ENCODE data around the gene FAM20C. TPM values are rescaled to one million over a fixed set of nuclear protein-coding genes. Genes with fewer than 3 reads are reported as not detected.
"Not testable (repeated sequence)": the region's sequence is repeated elsewhere in the genome, so short reads cannot be mapped to it uniquely, and the experiment has no call there.

Gene FAM20C
- total and polyA plus RNA-seq, 3 experiments from 2014 or later = 3.2 to 3.6 TPM; not detected in 1

GRCh38 chr7:206351-206750 lies 14.0 kb downstream of the FAM20C start:
- H3K4me1 ChIP-seq (ENCODE audit: insufficient read depth, low read length); H3K27me3 ChIP-seq (ENCODE audit: insufficient read depth, low read length, poor library complexity, severe bottlenecking); H3K36me3 ChIP-seq (ENCODE audit: insufficient read depth, low read length); H3K9me3 Mint-ChIP-seq; DNase-seq; H3K27me3 Mint-ChIP-seq; H3K36me3 Mint-ChIP-seq; H3K4me3 Mint-ChIP-seq; H3K4me3 ChIP-seq (ENCODE audit: low read length); H3K27ac Mint-ChIP-seq; H3K27ac ChIP-seq (ENCODE audit: low read depth, low read length); CTCF ChIA-PET; POLR2A ChIA-PET; H3K4me1 Mint-ChIP-seq; H3K9me3 ChIP-seq (ENCODE audit: low read length): not testable (repeated sequence)

GRCh38 chr7:207418-208129 lies 15.2 kb downstream of the FAM20C start:
- Mint-ChIP-seq H3K36me3 (no peaks in the 10 kb centered on the region), H3K27me3 (peaks cover 0 to 2% of the 10 kb centered on the region in 2 donors), H3K9me3 (no peaks in the 10 kb centered on the region), H3K27ac (no peak overlapping the region), H3K4me3 (no peak overlapping the region), H3K4me1 (no peaks in the 10 kb centered on the region)
- CTCF ChIA-PET = no interaction called here
- Histone ChIP-seq H3K27me3 (ENCODE audit: insufficient read depth, low read length, poor library complexity, severe bottlenecking) (no peaks in the 10 kb centered on the region), H3K36me3 (ENCODE audit: insufficient read depth, low read length) (no peaks in the 10 kb centered on the region), H3K4me1 (ENCODE audit: insufficient read depth, low read length) (no peaks in the 10 kb centered on the region), H3K27ac (ENCODE audit: low read depth, low read length) (no peak overlapping the region), H3K9me3 (ENCODE audit: low read length) (no peaks in the 10 kb centered on the region), H3K4me3 (ENCODE audit: low read length) (no peak overlapping the region)
- POLR2A ChIA-PET = no interaction called here
- DNase-seq = no peak

- CTCF ChIA-PET = no interaction called here
- Mint-ChIP-seq H3K27ac (peak overlapping the region in 1 of 8 donors; percentile 79), H3K9me3 (no peaks in the 10 kb centered on the region), H3K27me3 (no peaks in the 10 kb centered on the region), H3K4me1 (no peaks in the 10 kb centered on the region), H3K4me3 (no peak overlapping the region), H3K36me3 (no peaks in the 10 kb centered on the region)
- POLR2A ChIA-PET = no interaction called here
- no peaks in the 10 kb centered on the region for H3K4me1 ChIP-seq (ENCODE audit: insufficient read depth, low read length)
- DNase-seq = no peak
- H3K4me3 ChIP-seq (ENCODE audit: low read length) = no peak overlapping the region
- H3K36me3 ChIP-seq (ENCODE audit: insufficient read depth, low read length) = no peaks in the 10 kb centered on the region
- no peak overlapping the region for H3K27ac ChIP-seq (ENCODE audit: low read depth, low read length)
- no peaks in the 10 kb centered on the region for H3K9me3 ChIP-seq (ENCODE audit: low read length)
- H3K27me3 ChIP-seq (ENCODE audit: insufficient read depth, low read length, poor library complexity, severe bottlenecking) = no peaks in the 10 kb centered on the region
These were observed 15.8 kb downstream of the FAM20C start for GRCh38 chr7:208130-208673.

GRCh38 chr7:208816-209215 lies 16.4 kb downstream of the FAM20C start:
- no peaks in the 10 kb centered on the region for H3K27me3 ChIP-seq (ENCODE audit: insufficient read depth, low read length, poor library complexity, severe bottlenecking)
- H3K36me3 Mint-ChIP-seq = no peaks in the 10 kb centered on the region
- CTCF ChIA-PET = no interaction called here
- no peaks in the 10 kb centered on the region for H3K9me3 Mint-ChIP-seq
- H3K4me3 ChIP-seq (ENCODE audit: low read length) = no peak overlapping the region
- no peaks in the 10 kb centered on the region for H3K4me1 ChIP-seq (ENCODE audit: insufficient read depth, low read length)
- DNase-seq = no peak
- no peak overlapping the region for H3K27ac Mint-ChIP-seq
- POLR2A ChIA-PET = no interaction called here
- H3K27ac ChIP-seq (ENCODE audit: low read depth, low read length) = no peak overlapping the region
- H3K9me3 ChIP-seq (ENCODE audit: low read length) = no peaks in the 10 kb centered on the region
- H3K27me3 Mint-ChIP-seq = no peaks in the 10 kb centered on the region
- no peaks in the 10 kb centered on the region for H3K4me1 Mint-ChIP-seq
- no peak overlapping the region for H3K4me3 Mint-ChIP-seq
- no peaks in the 10 kb centered on the region for H3K36me3 ChIP-seq (ENCODE audit: insufficient read depth, low read length)

- CTCF ChIA-PET = no interaction called here
- POLR2A ChIA-PET = no interaction called here
These were observed 17.0 kb downstream of the FAM20C start for GRCh38 chr7:209416-209815.

GRCh38 chr7:209906-210305 lies 17.5 kb downstream of the FAM20C start:
- Histone ChIP-seq H3K27ac (ENCODE audit: low read depth, low read length) (no peak overlapping the region), H3K4me1 (ENCODE audit: insufficient read depth, low read length) (no peaks in the 10 kb centered on the region), H3K27me3 (ENCODE audit: insufficient read depth, low read length, poor library complexity, severe bottlenecking) (no peaks in the 10 kb centered on the region), H3K36me3 (ENCODE audit: insufficient read depth, low read length) (no peaks in the 10 kb centered on the region), H3K4me3 (ENCODE audit: low read length) (no peak overlapping the region), H3K9me3 (ENCODE audit: low read length) (no peaks in the 10 kb centered on the region)
- no peaks in the 10 kb centered on the region for H3K9me3 Mint-ChIP-seq
- H3K4me3 Mint-ChIP-seq = no peak overlapping the region
- H3K27me3 Mint-ChIP-seq = no peaks in the 10 kb centered on the region
- H3K4me1 Mint-ChIP-seq = no peaks in the 10 kb centered on the region
- no peak overlapping the region for H3K27ac Mint-ChIP-seq
- H3K36me3 Mint-ChIP-seq = no peaks in the 10 kb centered on the region
- DNase-seq = no peak
- ChIA-PET POLR2A (no interaction called here), CTCF (no interaction called here)

More at GRCh38 chr7:209416-209815, 17.0 kb downstream of the FAM20C start:
- Histone ChIP-seq H3K27me3 (ENCODE audit: insufficient read depth, low read length, poor library complexity, severe bottlenecking) (no peaks in the 10 kb centered on the region), H3K4me3 (ENCODE audit: low read length) (no peak overlapping the region), H3K27ac (ENCODE audit: low read depth, low read length) (no peak overlapping the region), H3K4me1 (ENCODE audit: insufficient read depth, low read length) (no peaks in the 10 kb centered on the region), H3K36me3 (ENCODE audit: insufficient read depth, low read length) (no peaks in the 10 kb centered on the region), H3K9me3 (ENCODE audit: low read length) (no peaks in the 10 kb centered on the region)
- no peaks in the 10 kb centered on the region for H3K27me3 Mint-ChIP-seq
- DNase-seq = no peak
- H3K27ac Mint-ChIP-seq = no peak overlapping the region
- no peaks in the 10 kb centered on the region for H3K9me3 Mint-ChIP-seq
- H3K4me1 Mint-ChIP-seq = no peaks in the 10 kb centered on the region
- H3K4me3 Mint-ChIP-seq = no peak overlapping the region
- H3K36me3 Mint-ChIP-seq = no peaks in the 10 kb centered on the region

- no peaks in the 10 kb centered on the region for H3K9me3 ChIP-seq (ENCODE audit: low read length)
- H3K4me1 ChIP-seq (ENCODE audit: insufficient read depth, low read length) = no peaks in the 10 kb centered on the region
- Mint-ChIP-seq H3K4me3 (no peak overlapping the region), H3K4me1 (no peaks in the 10 kb centered on the region), H3K27me3 (no peaks in the 10 kb centered on the region), H3K36me3 (no peaks in the 10 kb centered on the region), H3K9me3 (no peaks in the 10 kb centered on the region), H3K27ac (no peak overlapping the region)
- no peak for DNase-seq
- H3K27me3 ChIP-seq (ENCODE audit: insufficient read depth, low read length, poor library complexity, severe bottlenecking) = no peaks in the 10 kb centered on the region
- ChIA-PET POLR2A (no interaction called here), CTCF (no interaction called here)
- no peak overlapping the region for H3K4me3 ChIP-seq (ENCODE audit: low read length)
- no peak overlapping the region for H3K27ac ChIP-seq (ENCODE audit: low read depth, low read length)
- no peaks in the 10 kb centered on the region for H3K36me3 ChIP-seq (ENCODE audit: insufficient read depth, low read length)
These were observed 18.1 kb downstream of the FAM20C start for GRCh38 chr7:210401-210925.

GRCh38 chr7:211033-211714 lies 18.8 kb downstream of the FAM20C start:
- Mint-ChIP-seq H3K4me1 (no peaks in the 10 kb centered on the region), H3K36me3 (no peaks in the 10 kb centered on the region), H3K27me3 (no peaks in the 10 kb centered on the region), H3K4me3 (no peak overlapping the region), H3K9me3 (no peaks in the 10 kb centered on the region), H3K27ac (no peak overlapping the region)
- POLR2A ChIA-PET = no interaction called here
- Histone ChIP-seq H3K9me3 (ENCODE audit: low read length) (no peaks in the 10 kb centered on the region), H3K36me3 (ENCODE audit: insufficient read depth, low read length) (no peaks in the 10 kb centered on the region), H3K27me3 (ENCODE audit: insufficient read depth, low read length, poor library complexity, severe bottlenecking) (no peaks in the 10 kb centered on the region), H3K4me1 (ENCODE audit: insufficient read depth, low read length) (no peaks in the 10 kb centered on the region), H3K4me3 (ENCODE audit: low read length) (no peak overlapping the region), H3K27ac (ENCODE audit: low read depth, low read length) (no peak overlapping the region)
- CTCF ChIA-PET = no interaction called here
- DNase-seq = no peak
